ENCODE results near the gene RS1.

Gene RS1

GRCh38 chrX:18607966-18608365, 63.9 kb downstream of the RS1 start:
- no peak overlapping the region for H3K4me3 ChIP-seq (ENCODE audit: low read depth, low read length)
- no peak for TF ChIP-seq CTCF (IDR thresholded peaks at IDR 0.05; ENCODE audit: low read depth, low read length)

GRCh38 chrX:18598413-18598812, 73.5 kb downstream of the RS1 start:
- no peak for TF ChIP-seq CTCF (IDR thresholded peaks at IDR 0.05; ENCODE audit: low read depth, low read length)
- no peak overlapping the region for H3K4me3 ChIP-seq (ENCODE audit: low read depth, low read length)

GRCh38 chrX:18596096-18596495, 75.8 kb downstream of the RS1 start:
- H3K4me3 ChIP-seq (ENCODE audit: low read depth, low read length), result no peak overlapping the region

GRCh38 chrX:18594079-18594478, 77.8 kb downstream of the RS1 start:
- no peak for TF ChIP-seq CTCF (IDR thresholded peaks at IDR 0.05; ENCODE audit: low read depth, low read length)
- H3K4me3 ChIP-seq (ENCODE audit: low read depth, low read length), result no peak overlapping the region

More at GRCh38 chrX:18596096-18596495, 75.8 kb downstream of the RS1 start:
- no peak for TF ChIP-seq CTCF (IDR thresholded peaks at IDR 0.05; ENCODE audit: low read depth, low read length)

- TF ChIP-seq CTCF (IDR thresholded peaks at IDR 0.05; ENCODE audit: low read depth, low read length), result no peak
Observed at GRCh38 chrX:18591834-18592233, 80.1 kb downstream of the RS1 start.

More at GRCh38 chrX:18591834-18592233, 80.1 kb downstream of the RS1 start:
- H3K4me3 ChIP-seq (ENCODE audit: low read depth, low read length), result no peak overlapping the region
